ENCODE results near the gene PHIP. TPM values are rescaled to one million over a fixed set of nuclear protein-coding genes. Genes with fewer than 3 reads are reported as not detected.

The PHIP gene
- total RNA-seq, 4 donors from 2014 or later = 24.9 to 44.2 (median 32.9) TPM

DNA sequence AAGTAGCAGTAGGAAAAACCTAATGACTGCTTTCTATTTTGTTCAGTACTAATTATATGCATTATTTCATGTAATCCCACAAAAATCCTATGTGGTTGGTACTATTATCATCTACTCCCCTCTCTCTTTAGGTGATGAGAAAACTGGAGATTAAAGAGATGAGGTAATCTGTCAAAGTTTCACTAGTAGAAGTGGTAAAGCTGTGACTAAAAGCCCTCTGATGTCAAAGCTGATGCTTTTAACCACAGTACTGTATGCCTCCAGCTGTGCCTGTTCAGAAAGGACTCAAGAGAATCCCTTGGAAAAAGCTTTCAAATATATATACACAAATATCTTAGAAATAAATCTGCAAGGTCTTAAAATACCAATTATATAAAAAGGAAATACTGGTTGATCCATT, 38.0 kb downstream of the PHIP start:
- TF ChIP-seq EP300 (IDR thresholded peaks at IDR 0.05) = no peak
- TF ChIP-seq POLR2AphosphoS5 (IDR thresholded peaks at IDR 0.05) = no peak
- TF ChIP-seq, protein P1, sequence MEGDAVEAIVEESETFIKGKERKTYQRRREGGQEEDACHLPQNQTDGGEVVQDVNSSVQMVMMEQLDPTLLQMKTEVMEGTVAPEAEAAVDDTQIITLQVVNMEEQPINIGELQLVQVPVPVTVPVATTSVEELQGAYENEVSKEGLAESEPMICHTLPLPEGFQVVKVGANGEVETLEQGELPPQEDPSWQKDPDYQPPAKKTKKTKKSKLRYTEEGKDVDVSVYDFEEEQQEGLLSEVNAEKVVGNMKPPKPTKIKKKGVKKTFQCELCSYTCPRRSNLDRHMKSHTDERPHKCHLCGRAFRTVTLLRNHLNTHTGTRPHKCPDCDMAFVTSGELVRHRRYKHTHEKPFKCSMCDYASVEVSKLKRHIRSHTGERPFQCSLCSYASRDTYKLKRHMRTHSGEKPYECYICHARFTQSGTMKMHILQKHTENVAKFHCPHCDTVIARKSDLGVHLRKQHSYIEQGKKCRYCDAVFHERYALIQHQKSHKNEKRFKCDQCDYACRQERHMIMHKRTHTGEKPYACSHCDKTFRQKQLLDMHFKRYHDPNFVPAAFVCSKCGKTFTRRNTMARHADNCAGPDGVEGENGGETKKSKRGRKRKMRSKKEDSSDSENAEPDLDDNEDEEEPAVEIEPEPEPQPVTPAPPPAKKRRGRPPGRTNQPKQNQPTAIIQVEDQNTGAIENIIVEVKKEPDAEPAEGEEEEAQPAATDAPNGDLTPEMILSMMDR (IDR thresholded peaks at IDR 0.05) = no peak
- TF ChIP-seq POLR2A (IDR thresholded peaks at IDR 0.05) = no peak
- peaks cover 0 to 38% of the 10 kb centered on the region in 2 donors for H3K36me3 ChIP-seq
- H3K27ac ChIP-seq = no peak overlapping the region
- H3K4me3 ChIP-seq = no peak overlapping the region
- no peak for ATAC-seq
- no peaks in the 10 kb centered on the region for H3K9me3 ChIP-seq
- peaks cover 0 to 30% (median 2%) of the 10 kb centered on the region in 3 donors for H3K4me1 ChIP-seq
- no peaks in the 10 kb centered on the region for H3K27me3 ChIP-seq

DNA sequence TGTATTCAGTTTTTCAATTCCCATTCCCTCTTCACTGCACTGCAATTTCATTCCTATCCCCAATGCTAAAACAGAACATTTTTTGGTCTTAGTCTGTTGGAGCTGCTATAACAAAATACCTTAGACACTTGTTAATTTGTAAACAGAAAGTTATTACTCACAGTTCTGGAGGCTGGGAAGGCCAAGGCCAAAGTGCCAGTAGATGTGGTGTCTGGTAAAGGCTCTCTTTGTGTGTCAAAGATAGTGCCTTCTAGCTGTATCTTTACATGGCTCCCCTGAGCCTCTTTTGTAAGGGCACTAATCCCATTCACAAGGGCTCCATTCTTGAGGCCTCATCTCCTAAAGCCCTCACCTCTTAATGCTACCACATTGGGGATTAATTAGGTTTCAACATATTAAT, 40.0 kb downstream of the PHIP start:
- no peak for ATAC-seq
- peaks cover 0 to 19% (median 0%) of the 10 kb centered on the region in 3 donors for H3K4me1 ChIP-seq
- TF ChIP-seq POLR2AphosphoS5 (IDR thresholded peaks at IDR 0.05) (no peak), POLR2A (IDR thresholded peaks at IDR 0.05) (no peak), EP300 (IDR thresholded peaks at IDR 0.05) (no peak)
- TF ChIP-seq, protein P1 (IDR thresholded peaks at IDR 0.05) = no peak

DNA sequence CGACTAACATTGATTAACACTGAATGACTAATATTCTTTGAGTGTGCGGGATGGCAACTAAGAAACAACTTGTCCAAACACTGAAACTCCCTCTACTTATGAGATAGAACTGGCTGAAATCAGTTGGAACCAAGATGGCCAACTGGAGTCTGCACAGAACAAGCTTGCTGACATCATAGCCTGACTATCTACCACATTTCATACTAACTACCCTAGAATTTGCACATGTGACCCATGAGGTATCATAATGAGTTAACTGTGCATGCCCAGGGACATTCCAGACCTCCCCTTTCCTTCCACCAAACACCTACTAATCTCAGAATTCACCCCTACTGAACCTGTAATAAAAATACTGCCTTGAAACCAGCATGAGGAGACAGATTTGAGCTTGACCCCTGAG, 43.2 kb downstream of the PHIP start:
- Histone ChIP-seq H3K27me3 (no peaks in the 10 kb centered on the region), H3K9me3 (no peaks in the 10 kb centered on the region), H3K4me1 (peaks cover 0 to 29% (median 0%) of the 10 kb centered on the region in 3 donors), H3K27ac (no peak overlapping the region), H3K4me3 (no peak overlapping the region), H3K36me3 (peaks cover 0 to 28% of the 10 kb centered on the region in 2 donors)
- 92 to 96% methylated on average over 2 of the region's 2 CpGs for WGBS, 2 donors (ENCODE audit: low coverage in 1 of 2)
- ATAC-seq = no peak
- no peak for TF ChIP-seq POLR2AphosphoS5 (IDR thresholded peaks at IDR 0.05)
- TF ChIP-seq POLR2A (IDR thresholded peaks at IDR 0.05) = no peak
- TF ChIP-seq, protein P1 (IDR thresholded peaks at IDR 0.05) = no peak

More for the DNA sequence above, 40.0 kb downstream of the PHIP start:
- H3K36me3 ChIP-seq = peaks cover 0 to 38% of the 10 kb centered on the region in 2 donors
- H3K4me3 ChIP-seq = no peak overlapping the region
- no peaks in the 10 kb centered on the region for H3K27me3 ChIP-seq
- no peaks in the 10 kb centered on the region for H3K9me3 ChIP-seq
- no peak overlapping the region for H3K27ac ChIP-seq

DNA sequence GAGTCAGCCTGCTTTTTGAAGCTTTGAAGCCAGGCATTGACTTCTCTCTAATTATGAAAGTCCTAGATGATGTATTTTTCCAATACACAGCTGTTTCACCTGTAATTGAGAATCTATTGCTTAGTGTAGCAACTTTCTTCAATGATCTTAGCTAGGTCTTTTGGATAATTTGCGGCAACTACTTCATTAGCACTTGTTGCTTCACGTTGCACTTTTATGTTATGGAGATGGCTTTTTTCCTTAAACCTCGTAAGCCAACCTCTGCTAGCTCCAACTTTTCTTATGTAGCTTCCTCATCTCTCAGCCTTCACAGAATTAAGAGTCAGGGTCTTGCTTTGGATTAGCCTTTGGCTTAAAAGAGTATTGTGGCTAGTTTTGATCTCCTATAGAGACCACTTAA, 44.8 kb downstream of the PHIP start:
- H3K36me3 ChIP-seq = peaks cover 0 to 27% of the 10 kb centered on the region in 2 donors
- no peaks in the 10 kb centered on the region for H3K27me3 ChIP-seq
- no peak for ATAC-seq
- H3K9me3 ChIP-seq = no peaks in the 10 kb centered on the region
- WGBS, 2 donors (ENCODE audit: low coverage in 1 of 2) = 100% methylated on average over 3 of the region's 3 CpGs
- peaks cover 0 to 29% (median 0%) of the 10 kb centered on the region in 3 donors for H3K4me1 ChIP-seq
- no peak overlapping the region for H3K4me3 ChIP-seq
- H3K27ac ChIP-seq = no peak overlapping the region
- TF ChIP-seq POLR2AphosphoS5 (IDR thresholded peaks at IDR 0.05) (no peak), POLR2A (IDR thresholded peaks at IDR 0.05) (no peak), EP300 (IDR thresholded peaks at IDR 0.05) (no peak)
- TF ChIP-seq, protein P1 (IDR thresholded peaks at IDR 0.05) = no peak

DNA sequence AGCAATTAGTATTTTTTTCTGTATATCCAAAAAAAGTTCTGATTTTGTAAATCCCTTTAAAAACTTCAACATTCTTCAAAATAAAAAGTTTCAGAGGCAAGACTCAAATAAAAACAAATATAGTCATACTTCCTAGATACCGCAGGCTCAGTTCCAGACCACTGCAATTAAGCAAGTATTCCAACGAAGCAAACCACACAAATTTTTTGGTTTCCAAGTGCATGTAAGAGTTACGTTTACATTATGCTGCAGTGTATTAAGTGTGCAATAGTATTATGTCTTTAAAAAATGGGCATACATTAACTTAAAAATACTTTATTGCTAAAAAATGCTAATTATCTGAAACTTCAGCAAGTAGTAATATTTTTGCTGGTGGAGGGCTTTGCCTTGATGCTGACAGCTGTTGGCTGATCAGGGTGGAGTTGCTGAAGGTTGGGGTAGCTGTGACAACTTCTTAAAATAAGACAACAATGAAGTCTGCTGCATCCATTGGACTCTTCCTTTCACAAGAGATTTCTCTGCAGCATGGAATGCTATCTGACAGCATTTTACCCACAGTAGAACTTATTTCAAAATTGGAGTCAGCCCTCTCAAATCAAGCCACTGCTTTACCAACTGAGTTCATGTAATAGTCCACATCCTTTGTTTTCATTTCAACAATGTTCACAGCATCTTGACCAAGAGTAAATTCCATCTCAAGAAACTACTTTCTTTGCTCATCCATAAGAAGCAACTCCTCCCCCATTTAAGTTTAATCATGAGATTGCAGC, 46.0 kb downstream of the PHIP start:
- Histone ChIP-seq H3K36me3 (peaks cover 0 to 22% of the 10 kb centered on the region in 2 donors), H3K4me1 (peaks cover 0 to 29% (median 0%) of the 10 kb centered on the region in 3 donors), H3K27ac (no peak overlapping the region), H3K4me3 (no peak overlapping the region), H3K27me3 (no peaks in the 10 kb centered on the region), H3K9me3 (no peaks in the 10 kb centered on the region)
- ATAC-seq = no peak
- TF ChIP-seq, protein P1 (IDR thresholded peaks at IDR 0.05) = no peak
- TF ChIP-seq EP300 (IDR thresholded peaks at IDR 0.05) (no peak), POLR2AphosphoS5 (IDR thresholded peaks at IDR 0.05) (no peak), POLR2A (IDR thresholded peaks at IDR 0.05) (no peak)
- 40 to 68% methylated on average over 3 of the region's 3 CpGs for whole genome bisulfite sequencing, 2 donors (ENCODE audit: low coverage in 1 of 2)

Measured in gastroesophageal sphincter (tissue), 4 donors.